AG08396 (cell line): Measurements from ENCODE around the gene AKIRIN2.
"Not testable (repeated sequence)": the region's sequence is repeated elsewhere in the genome, so short reads cannot be mapped to it uniquely, and the experiment has no call there.

Source experiments
- DNase-seq: peaks from one replicate; pipeline ENCODE4 v3.0.0; 2012; ENCODE audit warnings: low spot score, mixed read lengths

The AKIRIN2 gene

GRCh38 chr6:87718662-87719433 is 16.8 kb upstream of the AKIRIN2 start:
- no peak for DNase-seq

- DNase-seq: no peak
Measured at GRCh38 chr6:87716928-87717614, 15.0 kb upstream of the AKIRIN2 start.

GRCh38 chr6:87714093-87714842 is 12.2 kb upstream of the AKIRIN2 start:
- DNase-seq: peak; percentile 41

- DNase-seq: not testable (repeated sequence)
Measured at GRCh38 chr6:87712713-87713112, 10.7 kb upstream of the AKIRIN2 start.

- DNase-seq: no peak
Measured at GRCh38 chr6:87710090-87710489, 8.1 kb upstream of the AKIRIN2 start.

- not testable (repeated sequence) for DNase-seq
Measured at GRCh38 chr6:87708581-87709427, 6.8 kb upstream of the AKIRIN2 start.

GRCh38 chr6:87706187-87706966 is 4.3 kb upstream of the AKIRIN2 start:
- DNase-seq: peak; percentile 32

- DNase-seq: no peak
Measured at GRCh38 chr6:87705070-87705691, 3.1 kb upstream of the AKIRIN2 start.

GRCh38 chr6:87703039-87703438 is 1.0 kb upstream of the AKIRIN2 start:
- not testable (repeated sequence) for DNase-seq

- no peak for DNase-seq
Measured at GRCh38 chr6:87702589-87702945, 534 bp upstream of the AKIRIN2 start.

GRCh38 chr6:87701344-87701675 is 723 bp downstream of the AKIRIN2 start:
- DNase-seq: no peak

- peak; percentile 70 for DNase-seq
Measured at GRCh38 chr6:87700397-87701343, 1.4 kb downstream of the AKIRIN2 start.

- no peak for DNase-seq
Measured at GRCh38 chr6:87699576-87699975, 2.5 kb downstream of the AKIRIN2 start.

GRCh38 chr6:87698547-87699006 is 3.5 kb downstream of the AKIRIN2 start:
- DNase-seq: no peak

- peak; percentile 37 for DNase-seq
Measured at GRCh38 chr6:87697581-87698546, 4.2 kb downstream of the AKIRIN2 start.

- not testable (repeated sequence) for DNase-seq
Measured at GRCh38 chr6:87696817-87697216, 5.2 kb downstream of the AKIRIN2 start.

- DNase-seq: no peak
Measured at GRCh38 chr6:87692086-87692485, 9.9 kb downstream of the AKIRIN2 start.

GRCh38 chr6:87690441-87690840 is 11.6 kb downstream of the AKIRIN2 start:
- DNase-seq: no peak
